Measurements from ENCODE around the gene DYRK4.

Gene DYRK4

GRCh38 chr12:4579305-4580102, 17.5 kb downstream of the DYRK4 start:
- H3K36me3 ChIP-seq (ENCODE audit: control insufficient read depth, low read length) = no peaks in the 10 kb centered on the region
- H3K4me2 ChIP-seq (ENCODE audit: low read length) = no peak overlapping the region
- no peaks in the 10 kb centered on the region for H3K9me2 ChIP-seq (replicated peaks; ENCODE audit: control insufficient read depth, low read length)
- no peaks in the 10 kb centered on the region for H3K9me3 ChIP-seq (ENCODE audit: control insufficient read depth, insufficient read depth, low read length)
- peak; percentile 60 for TF ChIP-seq CTCF (IDR thresholded peaks at IDR 0.05; ENCODE audit: low read depth, low read length, poor library complexity, severe bottlenecking)
- TF ChIP-seq EZH2phosphoT487 (IDR thresholded peaks at IDR 0.05; ENCODE audit: borderline replicate concordance, low read length) = no peak
- H3K79me2 ChIP-seq (ENCODE audit: control insufficient read depth, low read length) = no peaks in the 10 kb centered on the region
- no peaks in the 10 kb centered on the region for H3K4me1 ChIP-seq (ENCODE audit: control insufficient read depth, low read length)
- no peaks in the 10 kb centered on the region for H4K20me1 ChIP-seq (ENCODE audit: control insufficient read depth, insufficient read depth, low read depth, low read length)
- no peaks in the 10 kb centered on the region for H3F3A ChIP-seq (ENCODE audit: control insufficient read depth, insufficient read depth)
- H3K27ac ChIP-seq (ENCODE audit: low read depth, low read length) = no peak overlapping the region
- H3K4me3 ChIP-seq (ENCODE audit: low read length) = no peak overlapping the region
- peaks cover 12% of the 10 kb centered on the region for H3K27me3 ChIP-seq (ENCODE audit: control insufficient read depth, low read length)

- H3K4me2 ChIP-seq (ENCODE audit: low read length) = no peak overlapping the region
- H3K9me2 ChIP-seq (replicated peaks; ENCODE audit: control insufficient read depth, low read length) = no peaks in the 10 kb centered on the region
- no peaks in the 10 kb centered on the region for H3K79me2 ChIP-seq (ENCODE audit: control insufficient read depth, low read length)
- no peak for TF ChIP-seq EZH2phosphoT487 (IDR thresholded peaks at IDR 0.05; ENCODE audit: borderline replicate concordance, low read length)
- no peak for TF ChIP-seq CTCF (IDR thresholded peaks at IDR 0.05; ENCODE audit: low read depth, low read length, poor library complexity, severe bottlenecking)
- no peak overlapping the region for H3K27ac ChIP-seq (ENCODE audit: low read depth, low read length)
- H4K20me1 ChIP-seq (ENCODE audit: control insufficient read depth, insufficient read depth, low read depth, low read length) = no peaks in the 10 kb centered on the region
- no peak overlapping the region for H3K4me3 ChIP-seq (ENCODE audit: low read length)
- no peaks in the 10 kb centered on the region for H3K9me3 ChIP-seq (ENCODE audit: control insufficient read depth, insufficient read depth, low read length)
- no peaks in the 10 kb centered on the region for H3K36me3 ChIP-seq (ENCODE audit: control insufficient read depth, low read length)
- H3K27me3 ChIP-seq (ENCODE audit: control insufficient read depth, low read length) = peaks cover 12% of the 10 kb centered on the region
- no peaks in the 10 kb centered on the region for H3K4me1 ChIP-seq (ENCODE audit: control insufficient read depth, low read length)
- no peaks in the 10 kb centered on the region for H3F3A ChIP-seq (ENCODE audit: control insufficient read depth, insufficient read depth)
Measured at GRCh38 chr12:4580281-4580688, 18.3 kb downstream of the DYRK4 start.

- Histone ChIP-seq H3K4me3 (ENCODE audit: low read length) (no peak overlapping the region), H3K4me1 (ENCODE audit: control insufficient read depth, low read length) (no peaks in the 10 kb centered on the region), H3K27me3 (ENCODE audit: control insufficient read depth, low read length) (peaks cover 10% of the 10 kb centered on the region), H3K4me2 (ENCODE audit: low read length) (no peak overlapping the region), H3K9me2 (replicated peaks; ENCODE audit: control insufficient read depth, low read length) (no peaks in the 10 kb centered on the region), H3K79me2 (ENCODE audit: control insufficient read depth, low read length) (no peaks in the 10 kb centered on the region), H3F3A (ENCODE audit: control insufficient read depth, insufficient read depth) (no peaks in the 10 kb centered on the region), H3K36me3 (ENCODE audit: control insufficient read depth, low read length) (no peaks in the 10 kb centered on the region), H3K9me3 (ENCODE audit: control insufficient read depth, insufficient read depth, low read length) (no peaks in the 10 kb centered on the region), H4K20me1 (ENCODE audit: control insufficient read depth, insufficient read depth, low read depth, low read length) (no peaks in the 10 kb centered on the region), H3K27ac (ENCODE audit: low read depth, low read length) (no peak overlapping the region)
- TF ChIP-seq CTCF (IDR thresholded peaks at IDR 0.05; ENCODE audit: low read depth, low read length, poor library complexity, severe bottlenecking) = no peak
- no peak for TF ChIP-seq EZH2phosphoT487 (IDR thresholded peaks at IDR 0.05; ENCODE audit: borderline replicate concordance, low read length)
Measured at GRCh38 chr12:4584281-4584680, 22.3 kb downstream of the DYRK4 start.

Data from DOHH2 (cell line).